Measurements from ENCODE around the gene KLRC2.
"Not testable (repeated sequence)": the region's sequence is repeated elsewhere in the genome, so short reads cannot be mapped to it uniquely, and the experiment has no call there.

The KLRC2 gene

DNA sequence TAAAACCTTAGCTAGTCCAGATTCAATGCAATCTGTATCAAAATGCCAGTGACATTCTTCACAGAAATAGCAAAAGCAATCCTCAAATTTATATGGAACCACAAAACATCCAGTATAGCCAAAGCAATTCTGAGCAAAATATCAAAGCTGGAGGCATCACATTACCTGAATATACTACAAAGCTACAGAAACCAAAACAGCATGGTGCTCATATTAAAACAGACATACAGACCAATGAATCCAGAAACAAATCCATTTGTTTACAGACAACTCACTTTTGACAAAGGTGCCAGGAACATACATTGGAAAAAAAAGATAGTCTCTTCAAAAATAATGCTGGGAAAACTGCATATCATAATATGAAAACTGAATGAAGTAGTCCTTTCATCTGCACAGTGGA lies 31.0 kb downstream of the KLRC2 start:
- no peak for DNase-seq

DNA sequence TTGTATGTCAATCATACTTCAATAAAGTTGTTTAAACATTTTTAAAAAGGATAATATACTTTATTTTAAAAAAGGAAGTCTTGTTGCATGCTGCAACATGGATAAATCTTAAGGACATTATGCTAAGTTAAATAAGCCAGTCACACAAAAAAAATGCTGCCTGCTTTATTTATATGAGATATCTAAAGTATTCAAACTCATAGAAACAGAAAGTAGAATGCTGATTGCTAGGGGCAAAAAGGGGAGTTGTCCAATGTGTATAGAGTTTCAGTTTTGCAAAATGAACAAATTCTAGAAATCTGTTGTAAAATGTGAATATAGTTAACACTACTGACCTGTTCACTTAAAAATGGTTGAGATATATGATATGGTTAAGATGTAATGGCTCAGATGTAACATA lies 35.0 kb downstream of the KLRC2 start:
- no peak for DNase-seq

GRCh38 chr12:10398168-10398567 lies 37.6 kb downstream of the KLRC2 start:
- DNase-seq = no peak

DNA sequence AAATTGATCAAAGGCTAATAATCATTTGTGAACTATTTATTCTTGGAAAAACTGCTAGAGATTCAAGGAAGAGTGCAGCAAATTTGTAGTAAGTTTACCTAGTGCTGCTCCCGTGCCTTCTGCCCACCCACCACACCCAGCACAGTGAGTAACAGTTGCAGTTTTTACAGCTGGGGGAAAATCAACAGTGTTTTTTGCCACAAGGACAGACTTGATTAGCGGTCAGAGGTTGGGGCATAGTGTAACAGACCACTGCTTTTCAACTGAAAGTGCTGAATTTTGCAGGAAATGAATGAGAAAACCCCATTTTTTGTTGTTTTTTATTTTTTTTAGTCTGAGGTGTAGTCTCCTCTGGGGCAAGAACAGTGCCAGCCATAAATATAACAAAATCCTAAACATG lies 38.5 kb downstream of the KLRC2 start:
- DNase-seq = no peak

DNA sequence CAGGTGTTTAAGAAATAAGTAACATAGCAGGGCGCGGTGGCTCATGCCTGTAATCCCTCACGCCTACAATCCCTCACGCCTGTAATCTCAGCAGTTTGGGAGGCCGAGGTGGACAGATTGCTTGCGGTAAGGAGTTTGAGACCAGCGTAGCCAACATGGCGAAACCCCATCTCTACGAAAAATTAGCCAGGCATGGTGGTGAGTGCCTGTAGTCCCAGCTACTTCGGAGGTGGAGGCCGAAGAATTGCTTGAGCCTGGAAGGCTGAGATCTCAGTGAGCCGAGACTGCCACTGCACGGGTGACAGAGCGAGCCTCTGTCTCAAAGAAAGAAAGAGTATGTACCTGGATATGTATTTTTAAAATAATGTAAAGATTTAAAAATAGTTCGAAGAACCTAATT lies 39.6 kb downstream of the KLRC2 start:
- DNase-seq = not testable (repeated sequence)

GRCh38 chr12:10395390-10395998 lies 40.3 kb downstream of the KLRC2 start:
- no peak for DNase-seq

GRCh38 chr12:10394531-10395152 lies 41.2 kb downstream of the KLRC2 start:
- DNase-seq = not testable (repeated sequence)

GRCh38 chr12:10393291-10393690 lies 42.5 kb downstream of the KLRC2 start:
- DNase-seq = no peak

GRCh38 chr12:10392394-10392930 lies 43.3 kb downstream of the KLRC2 start:
- no peak for DNase-seq

GRCh38 chr12:10390991-10391390 lies 44.8 kb downstream of the KLRC2 start:
- not testable (repeated sequence) for DNase-seq

- no peak for DNase-seq
Measured at GRCh38 chr12:10389904-10390303, 45.9 kb downstream of the KLRC2 start, which contains the start of gene KLRK1. TSS of gene KLRK1 (minus strand) at chr12:10390041. CDS start at chr12:10388810, 1,231 bp downstream.

DNA sequence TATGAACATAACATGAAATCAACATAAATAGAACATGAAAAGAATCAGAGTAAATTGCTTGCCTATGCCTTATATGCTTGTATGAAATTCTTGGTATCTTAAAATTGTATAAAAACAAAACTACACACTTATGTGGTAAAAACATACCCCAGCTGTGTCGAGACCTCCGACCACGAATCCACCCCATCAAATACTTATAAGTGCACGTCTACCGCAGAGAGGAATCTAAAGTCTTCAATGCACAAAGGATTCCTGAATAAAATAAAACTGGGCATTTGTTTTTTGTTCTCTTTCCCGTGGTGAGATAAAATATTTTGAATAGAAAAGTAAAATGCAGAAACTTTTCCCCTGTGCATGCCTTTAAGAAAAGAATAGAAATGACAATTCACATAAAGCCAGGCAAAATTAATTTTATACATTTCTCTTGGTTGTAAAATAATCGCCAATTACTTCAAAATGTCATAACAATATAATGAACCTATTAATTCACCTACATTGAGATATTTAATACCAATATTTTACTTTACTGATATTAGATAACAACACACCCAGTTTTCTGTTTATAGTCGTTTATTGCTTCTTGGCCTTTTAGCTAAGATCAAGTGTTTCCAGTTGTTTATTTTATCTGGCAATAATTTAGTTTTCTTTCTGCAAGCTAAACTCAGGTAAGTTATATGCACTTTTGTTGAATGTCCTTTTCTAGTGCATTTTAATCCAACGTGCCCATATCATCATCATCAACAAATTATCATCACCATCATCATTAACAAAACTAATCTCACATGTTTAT lies 47.0 kb downstream of the KLRC2 start:
- no peak for DNase-seq

DNA sequence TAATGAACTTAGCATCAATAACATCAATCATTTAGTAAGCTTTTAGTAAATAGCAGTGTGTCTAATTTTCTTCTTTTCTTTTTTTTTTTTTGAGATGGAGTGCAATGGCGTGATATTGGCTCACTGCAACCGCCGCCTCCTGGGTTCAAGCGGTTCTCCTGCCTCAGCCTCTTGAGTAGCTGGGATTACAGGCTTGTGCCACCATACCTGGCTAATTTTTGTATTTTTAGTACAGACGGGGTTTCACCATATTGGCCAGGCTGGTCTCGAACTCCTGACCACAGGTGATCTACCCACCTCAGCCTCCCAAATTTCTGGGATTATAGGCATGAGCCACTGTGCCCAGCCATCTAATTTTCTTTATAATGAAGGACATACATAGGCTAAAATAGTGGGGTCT lies 48.3 kb downstream of the KLRC2 start:
- not testable (repeated sequence) for DNase-seq

GRCh38 chr12:10386857-10387256 lies 49.0 kb downstream of the KLRC2 start:
- no peak for DNase-seq

DNA sequence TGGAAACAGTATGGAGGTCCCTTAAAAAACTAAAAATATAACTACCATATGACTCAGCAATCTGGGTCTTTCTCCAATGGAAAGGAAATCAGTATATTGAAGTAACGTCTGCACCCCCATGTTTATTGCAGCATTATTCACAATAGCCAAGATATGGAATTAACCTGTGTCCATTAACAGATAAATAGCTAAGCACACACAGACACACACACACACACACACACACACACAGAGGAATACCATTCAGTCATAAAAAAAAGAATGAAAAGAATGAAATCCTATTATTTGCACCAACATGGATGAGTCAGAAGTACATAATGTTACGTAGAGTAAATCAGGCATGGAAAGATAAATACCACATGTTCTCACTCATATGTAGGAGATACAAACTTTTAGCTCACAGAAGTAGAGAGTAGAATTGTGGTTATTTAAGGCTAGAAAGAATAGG lies 50.6 kb downstream of the KLRC2 start:
- no peak for DNase-seq

DNA sequence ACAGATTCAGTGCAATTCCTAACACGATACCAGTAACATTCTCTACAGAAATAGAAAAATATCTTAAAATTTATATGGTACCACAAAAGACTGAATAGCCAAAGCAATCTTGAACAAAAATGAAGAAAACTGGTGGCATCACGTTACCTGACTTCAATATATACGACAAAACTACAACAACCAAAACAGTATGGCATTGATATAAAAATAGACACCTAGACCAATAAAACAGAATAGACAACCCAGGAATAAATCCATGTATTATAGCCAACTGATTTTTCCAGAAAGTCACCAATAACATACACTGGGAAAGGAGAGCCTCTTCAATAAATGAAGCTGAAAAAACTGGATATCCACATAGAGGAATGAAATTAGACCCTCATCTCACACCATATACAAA lies 51.6 kb downstream of the KLRC2 start:
- DNase-seq = no peak

- DNase-seq = no peak
Measured at GRCh38 chr12:10381928-10382628, 53.7 kb downstream of the KLRC2 start.

All from activated CD4-positive, alpha-beta T cell treated with anti-CD3 and anti-CD28 coated beads, Interleukin-2, amount 50 U/mL, for 1 hour (primary cell).